ENCODE measurements around the gene PARD3B.
A peak's percentile ranks its signal among the peaks of the same experiment; 100 is the strongest.

Gene PARD3B

DNA sequence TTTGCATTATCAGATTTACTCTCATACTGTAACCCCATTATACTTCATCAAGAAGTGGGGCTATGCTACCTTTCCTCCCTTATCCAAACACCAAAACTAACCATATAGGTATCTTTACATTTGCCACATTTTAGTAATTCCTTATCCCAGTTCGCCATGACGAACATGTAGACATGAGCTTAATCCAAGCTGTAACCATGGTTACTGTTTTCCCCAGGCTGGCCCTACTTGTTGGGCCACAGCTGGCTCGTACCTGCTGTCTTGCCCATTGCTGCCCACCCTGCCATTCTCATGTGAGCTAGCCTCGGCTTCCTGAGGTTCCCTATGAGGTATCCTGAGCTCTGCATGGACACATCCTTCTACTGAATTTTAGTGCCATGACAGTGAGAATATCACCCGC is 117.7 kb downstream of the PARD3B start:
- DNase-seq: no peak

DNA sequence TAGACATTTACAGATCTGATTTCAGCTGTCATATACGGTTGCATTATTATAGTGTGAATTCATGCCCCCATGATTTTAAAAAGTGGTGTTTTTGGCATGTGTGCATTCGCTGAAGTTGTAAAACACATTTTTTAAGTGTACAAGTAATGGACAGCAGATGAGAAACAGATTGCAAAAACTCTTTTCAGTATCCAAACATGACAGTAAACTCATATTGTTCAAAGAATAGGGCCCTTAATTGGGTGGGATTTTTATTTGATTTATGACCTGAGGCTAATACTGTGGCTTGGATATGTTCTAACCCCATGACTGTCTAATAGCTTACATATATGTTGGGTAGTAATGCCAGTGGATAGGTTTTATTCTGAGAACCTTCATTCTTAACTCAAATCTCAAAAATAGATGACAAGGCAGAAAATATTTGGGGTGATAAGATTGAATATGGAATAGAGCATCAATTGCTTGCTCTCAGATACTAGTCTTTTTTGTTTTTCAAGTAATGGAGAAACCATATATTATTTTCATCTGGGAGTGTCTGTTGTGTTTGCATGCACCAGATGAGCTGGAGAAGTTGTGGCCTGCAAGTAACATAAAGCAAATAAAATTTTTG is 118.6 kb downstream of the PARD3B start:
- DNase-seq: no peak

DNA sequence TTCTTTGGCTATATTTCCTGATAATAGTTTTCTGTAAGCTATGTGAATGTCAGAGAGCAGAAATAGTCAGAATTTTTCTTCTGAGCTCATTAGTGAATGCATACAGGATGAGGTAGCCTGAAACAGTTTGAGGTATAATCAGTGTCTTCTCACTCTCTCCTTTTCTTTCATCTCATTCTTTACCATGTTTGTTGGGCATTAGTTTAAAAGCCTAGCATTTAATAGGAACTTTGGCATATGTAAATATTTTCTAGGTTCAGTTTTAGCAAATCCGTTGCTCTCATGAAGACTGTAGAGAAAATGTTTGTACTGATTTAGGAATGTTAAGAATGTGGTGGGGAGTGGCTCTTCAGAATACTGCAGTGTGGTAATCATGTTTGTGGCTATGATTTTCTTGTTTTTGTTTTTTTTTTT is 119.4 kb downstream of the PARD3B start:
- DNase-seq: no peak

DNA sequence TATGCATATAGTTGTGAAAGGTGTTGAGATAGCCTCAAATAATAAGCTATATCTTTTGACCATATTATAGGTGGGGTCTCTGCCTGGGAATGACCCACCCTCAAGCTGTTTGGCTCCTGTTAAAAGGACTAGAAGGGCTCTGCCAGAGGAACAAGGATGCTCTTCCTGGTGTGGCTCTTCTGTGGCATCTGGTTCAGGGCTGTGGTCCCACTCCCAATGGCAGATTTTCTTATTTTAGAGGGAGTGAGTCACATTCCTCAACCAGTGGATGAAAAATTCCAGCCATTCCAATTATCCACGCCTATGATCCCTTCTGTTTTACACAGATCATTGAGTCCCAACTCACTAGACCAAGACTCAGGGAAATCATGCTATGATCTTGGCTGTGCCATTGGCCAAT is 119.9 kb downstream of the PARD3B start:
- no peak for DNase-seq

DNA sequence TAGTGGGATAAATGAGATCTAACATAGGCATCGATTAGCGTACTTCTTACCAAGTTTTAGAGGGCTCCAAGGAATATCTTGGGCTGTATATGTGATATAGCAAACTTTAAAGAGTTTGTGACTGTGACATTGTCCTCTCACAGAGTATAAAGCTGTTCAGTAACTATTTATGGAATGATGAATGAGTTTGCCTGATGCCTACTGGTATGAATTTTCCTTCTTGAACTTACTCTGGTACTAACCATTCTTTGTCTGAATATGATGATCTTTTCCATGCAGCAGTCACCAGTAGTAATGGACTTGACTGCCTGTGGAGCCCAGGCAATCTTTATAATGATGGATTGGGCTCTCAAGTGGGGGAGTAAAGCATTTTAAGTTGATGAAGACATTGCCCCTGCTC is 120.5 kb downstream of the PARD3B start:
- no peak for DNase-seq

DNA sequence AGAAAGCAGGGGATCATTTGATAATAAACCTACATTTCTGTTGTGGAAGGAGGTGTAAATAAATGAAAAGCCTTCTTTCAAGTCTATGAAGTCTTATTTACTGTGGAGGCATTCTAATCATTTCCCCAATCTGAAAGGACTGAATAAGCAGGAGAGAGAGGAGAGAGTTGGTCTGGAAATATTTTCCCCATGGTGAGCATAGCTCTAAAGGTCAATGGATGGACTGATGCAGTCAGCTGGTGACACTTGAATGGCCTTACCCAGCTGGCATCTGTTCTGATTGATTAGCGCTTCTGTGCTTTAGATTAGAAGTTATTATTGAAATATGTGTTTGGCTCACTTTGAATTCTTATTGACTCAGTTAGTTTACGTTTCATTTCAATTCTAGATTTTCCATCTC is 122.7 kb downstream of the PARD3B start:
- no peak for DNase-seq

DNA sequence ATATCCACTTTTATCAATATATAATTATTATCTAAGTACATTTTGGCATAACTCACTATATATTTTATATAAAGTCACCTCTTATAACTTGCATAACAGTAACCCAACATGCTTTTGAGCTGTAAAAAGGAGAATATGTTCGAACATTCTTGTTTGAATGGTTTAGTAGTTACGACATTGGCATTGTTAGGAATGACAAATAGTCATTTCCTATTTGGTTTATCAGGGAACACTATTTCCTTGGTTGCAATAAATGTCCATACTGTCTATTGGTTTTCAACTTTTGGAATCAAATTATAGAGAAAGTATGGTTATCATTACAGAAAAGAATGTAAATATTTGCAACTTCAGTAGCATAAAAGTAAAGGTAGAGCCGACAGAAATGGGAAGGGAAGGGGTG is 124.1 kb downstream of the PARD3B start:
- no peak for DNase-seq

DNA sequence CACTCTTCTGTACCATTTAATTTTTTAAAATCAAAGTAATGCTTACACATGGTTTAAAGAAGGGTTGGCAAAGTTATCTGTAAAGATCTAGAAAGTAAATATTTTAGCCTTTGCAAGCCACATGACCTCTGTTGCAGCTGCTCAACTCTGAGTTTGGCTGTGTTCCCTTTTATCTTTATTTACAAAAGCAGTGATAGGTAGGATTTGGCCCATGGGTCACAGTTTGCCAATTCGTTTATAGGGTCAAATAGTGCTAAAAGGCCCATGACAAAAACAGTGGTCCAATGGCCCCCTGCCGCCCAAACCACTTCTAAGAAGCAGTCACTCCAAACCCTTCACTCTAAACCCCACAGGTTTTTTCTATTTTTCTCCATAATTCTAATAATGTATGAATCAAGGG is 124.8 kb downstream of the PARD3B start:
- DNase-seq: no peak

DNA sequence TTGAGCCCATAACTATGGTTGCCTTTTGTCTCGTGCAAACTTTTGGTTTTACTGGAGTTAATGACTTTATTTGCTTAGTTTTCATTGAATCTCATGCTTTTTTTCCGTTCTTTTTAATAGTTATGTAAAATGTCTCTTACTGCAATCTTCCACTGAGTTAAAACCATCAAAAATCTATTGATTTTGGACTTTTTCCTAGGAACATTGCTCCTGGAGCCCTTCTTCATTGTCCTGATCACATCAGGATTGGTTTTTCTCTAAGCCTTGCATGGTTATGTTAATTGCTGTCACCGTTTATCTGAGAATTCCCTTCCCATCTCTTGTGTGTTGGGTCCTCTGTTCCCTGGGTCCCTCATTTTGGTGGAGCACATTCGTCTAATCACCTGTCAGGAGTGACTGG is 125.5 kb downstream of the PARD3B start:
- no peak for DNase-seq

DNA sequence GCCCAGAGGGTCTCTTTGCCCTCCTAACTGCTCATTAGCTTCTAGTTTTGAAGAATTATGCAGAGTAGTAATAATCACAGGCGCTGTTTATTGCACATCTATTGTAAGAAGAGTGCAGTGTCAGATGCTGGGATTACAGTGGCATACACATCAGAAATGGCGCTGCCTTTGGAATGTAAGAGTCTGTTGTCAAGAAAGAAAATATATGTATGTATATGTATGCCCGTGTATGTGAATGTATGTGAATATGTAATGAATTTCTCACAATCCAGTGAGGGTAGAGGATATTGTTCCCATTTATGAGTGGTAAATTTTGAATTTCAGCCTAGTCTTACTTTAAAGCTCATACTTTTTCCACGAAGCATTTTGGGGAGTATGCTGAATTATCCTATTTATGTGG is 127.5 kb downstream of the PARD3B start:
- DNase-seq: no peak

DNA sequence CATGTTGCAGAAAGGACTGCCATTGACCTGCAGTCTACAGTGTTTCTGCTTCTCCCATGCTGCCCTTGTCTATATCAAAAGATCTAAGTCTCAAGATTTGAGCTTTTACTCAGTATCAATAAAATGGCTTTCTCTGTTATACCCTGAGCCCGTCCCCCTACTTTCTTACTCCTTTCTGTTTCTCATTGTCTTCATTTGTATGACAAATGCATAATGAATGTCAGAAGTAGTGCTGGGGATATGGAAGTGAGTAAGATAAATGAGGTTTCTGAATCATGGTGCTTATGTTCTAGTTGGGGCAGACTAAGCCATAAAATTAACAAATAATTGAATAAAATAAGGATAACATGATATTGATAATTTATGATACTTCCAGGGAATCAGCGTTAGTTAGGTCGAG is 128.6 kb downstream of the PARD3B start:
- no peak for DNase-seq

DNA sequence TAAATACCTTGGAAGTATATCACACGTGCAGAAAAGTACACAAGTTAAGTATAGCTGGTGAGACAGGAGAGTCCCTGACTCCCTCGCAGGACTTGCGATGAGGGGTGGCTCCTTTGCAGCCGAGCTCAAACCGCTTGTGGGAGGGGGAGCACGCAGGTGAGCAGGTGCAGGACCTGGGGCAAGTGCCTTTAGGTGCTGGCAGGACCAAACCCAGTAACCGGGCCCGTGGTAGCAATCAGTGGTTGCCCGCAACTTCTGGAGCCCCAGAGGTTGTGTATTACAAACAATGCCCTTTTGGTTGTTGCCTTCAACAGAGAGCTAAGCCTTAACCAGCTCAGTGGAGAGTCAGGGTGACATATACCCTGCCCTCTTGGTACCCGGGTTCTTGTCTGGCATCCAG is 132.8 kb downstream of the PARD3B start:
- no peak for DNase-seq

DNA sequence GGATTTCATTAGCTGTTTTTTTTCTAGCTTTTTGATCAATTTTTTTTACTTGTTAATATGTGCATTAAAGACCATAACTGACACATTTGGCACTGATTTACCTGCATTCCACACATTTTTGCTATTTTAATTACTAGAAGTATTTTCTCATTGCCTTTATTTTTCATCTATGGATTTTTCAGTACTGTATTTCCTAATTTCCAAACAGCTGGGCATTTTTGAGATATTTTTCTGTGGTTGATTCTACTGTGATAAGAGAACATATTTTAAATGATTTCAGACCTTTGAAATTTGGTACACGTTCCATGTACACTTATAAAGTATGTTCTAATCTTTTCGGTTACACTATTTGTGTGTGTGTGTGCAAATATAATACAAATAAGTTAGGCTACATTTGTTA is 135.3 kb downstream of the PARD3B start:
- DNase-seq: no peak

DNA sequence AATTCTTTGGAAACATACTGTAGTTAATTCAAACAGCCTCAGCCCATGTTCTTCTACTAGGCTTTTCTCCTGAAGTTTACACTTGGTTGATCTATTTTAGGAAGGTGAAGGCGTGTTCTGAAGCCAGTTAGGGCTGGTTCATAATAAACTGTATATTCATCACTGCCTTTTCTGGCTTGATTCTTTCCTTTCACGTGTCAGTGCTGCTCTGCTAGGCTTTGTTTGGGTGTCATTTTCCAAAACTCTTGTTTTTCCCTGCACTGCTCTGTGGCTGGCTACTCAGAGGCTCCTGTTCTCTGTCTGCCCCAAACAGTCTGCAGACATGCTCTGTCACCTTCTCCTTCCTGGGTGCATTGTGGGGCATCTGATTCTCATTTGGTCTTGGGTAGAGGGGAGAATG is 136.1 kb downstream of the PARD3B start:
- no peak for DNase-seq

DNA sequence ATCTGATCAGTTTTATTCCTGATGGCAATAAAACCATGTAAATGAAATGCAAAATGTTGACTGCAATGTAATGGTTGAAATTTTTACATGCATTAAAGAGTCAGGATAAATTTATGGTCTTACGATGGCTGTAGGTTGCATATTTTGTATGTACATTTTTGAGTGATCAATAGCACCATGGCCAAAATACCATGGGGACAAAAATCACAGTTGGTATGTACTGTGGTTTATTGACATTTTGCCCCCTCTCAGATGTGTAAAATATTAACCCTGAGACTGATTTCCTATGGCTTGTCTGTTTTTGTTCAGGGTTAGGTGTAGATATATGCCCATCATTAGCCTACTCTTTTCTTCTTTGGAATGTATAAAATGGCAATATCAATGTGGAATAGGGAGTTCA is 138.1 kb downstream of the PARD3B start:
- no peak for DNase-seq

DNA sequence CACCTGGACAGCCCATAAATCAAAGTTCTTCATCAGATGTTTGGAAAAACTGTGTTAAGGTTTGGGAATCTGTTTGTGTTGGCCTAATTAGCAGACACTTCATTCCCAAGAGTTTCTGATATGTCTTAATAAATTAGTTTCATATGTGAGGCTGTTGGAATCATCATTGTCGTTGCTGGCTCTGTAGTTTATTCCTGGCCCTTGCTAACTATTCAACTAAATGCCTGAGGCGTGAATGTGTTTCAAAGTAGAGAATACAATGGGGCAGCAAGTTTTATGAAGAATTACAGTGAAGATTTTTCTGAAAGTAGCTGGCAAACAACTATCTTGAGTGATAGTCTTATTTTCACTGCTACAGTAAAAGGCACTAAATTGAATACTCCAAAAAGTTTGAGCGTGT is 141.1 kb downstream of the PARD3B start:
- no peak for DNase-seq

DNA sequence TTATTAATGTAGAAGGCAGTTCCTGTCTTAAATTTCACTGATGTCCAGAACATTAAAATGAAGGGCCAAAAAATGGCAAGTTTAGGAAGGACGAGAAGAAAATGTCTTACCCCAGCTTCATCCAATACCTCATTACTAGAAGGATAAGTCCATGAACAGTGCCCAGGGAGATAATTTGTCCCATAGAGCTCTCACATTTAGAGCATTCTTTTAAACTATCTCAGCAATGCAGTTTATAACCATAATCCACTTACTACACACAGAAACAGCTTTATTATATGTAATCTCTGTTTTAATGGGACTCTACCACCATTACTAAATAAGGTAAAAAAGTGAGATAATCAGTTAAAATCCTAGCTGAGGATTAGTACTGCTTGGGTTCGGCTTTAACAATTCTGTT is 142.5 kb downstream of the PARD3B start:
- DNase-seq: no peak

DNA sequence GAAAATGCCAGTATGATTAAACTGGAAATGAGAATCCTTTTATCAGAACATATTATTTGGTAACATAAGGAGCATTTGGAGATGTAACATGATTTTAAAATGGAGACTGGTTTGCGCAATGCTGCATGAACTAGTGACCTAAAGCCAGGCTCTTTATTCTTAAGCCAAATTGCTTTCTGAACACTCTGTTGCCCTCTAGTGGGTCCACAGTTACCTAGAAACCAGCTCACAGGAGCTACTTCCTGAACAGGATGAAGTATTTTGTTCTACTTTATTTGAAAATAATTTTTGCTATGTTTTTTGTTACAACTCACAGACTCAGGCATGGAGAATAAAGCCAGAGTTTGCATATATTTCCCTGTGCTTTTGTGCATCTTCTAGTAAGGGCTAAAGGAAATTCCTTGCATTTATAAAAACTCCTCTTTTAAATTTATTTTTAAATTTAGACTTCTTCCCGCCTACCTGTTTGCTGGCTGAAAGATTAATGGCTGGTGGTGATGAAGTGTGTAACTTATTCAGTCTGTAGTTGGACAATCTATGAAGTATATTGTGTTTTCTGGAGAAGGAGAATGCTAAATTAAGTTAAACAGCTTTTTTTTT is 146.7 kb downstream of the PARD3B start:
- peak; percentile 74 for DNase-seq

DNA sequence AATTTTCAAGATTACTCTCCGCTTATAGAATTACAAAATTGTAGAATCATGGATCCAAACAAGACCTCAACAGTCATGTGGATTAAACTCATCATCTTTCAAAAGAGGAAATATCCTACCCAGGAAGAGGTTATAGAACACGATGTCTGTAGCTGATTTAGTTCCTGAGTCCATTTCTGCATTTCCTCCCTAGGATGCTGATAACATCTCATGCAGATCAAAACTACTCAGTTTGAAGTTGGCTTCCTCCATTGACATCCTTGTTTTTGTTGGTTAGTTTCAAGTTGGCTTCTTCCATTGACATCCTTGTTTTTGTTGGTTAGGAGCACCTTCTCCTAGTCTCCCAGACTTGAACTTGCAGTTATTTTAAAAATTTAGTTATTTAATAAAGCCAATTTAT is 147.5 kb downstream of the PARD3B start:
- no peak for DNase-seq

DNA sequence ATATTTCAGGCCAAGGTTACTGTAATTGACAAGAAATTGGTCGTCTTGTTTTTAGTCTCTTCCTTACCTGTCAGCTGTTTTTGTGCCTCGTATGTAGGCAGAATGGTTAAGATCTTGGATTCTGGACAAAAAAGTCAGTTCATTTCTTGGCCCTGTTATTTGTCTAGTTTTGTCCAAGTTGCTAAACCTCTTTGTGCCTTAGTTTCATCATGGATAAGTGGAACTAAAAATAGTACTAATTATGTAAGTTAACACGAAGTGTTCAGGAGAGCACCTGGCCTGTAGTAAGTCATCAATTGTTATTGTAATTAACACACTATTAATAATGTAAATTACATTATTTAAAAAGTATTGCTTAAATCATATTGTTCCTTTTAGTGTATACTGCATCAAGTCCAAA is 148.0 kb downstream of the PARD3B start:
- no peak for DNase-seq

DNA sequence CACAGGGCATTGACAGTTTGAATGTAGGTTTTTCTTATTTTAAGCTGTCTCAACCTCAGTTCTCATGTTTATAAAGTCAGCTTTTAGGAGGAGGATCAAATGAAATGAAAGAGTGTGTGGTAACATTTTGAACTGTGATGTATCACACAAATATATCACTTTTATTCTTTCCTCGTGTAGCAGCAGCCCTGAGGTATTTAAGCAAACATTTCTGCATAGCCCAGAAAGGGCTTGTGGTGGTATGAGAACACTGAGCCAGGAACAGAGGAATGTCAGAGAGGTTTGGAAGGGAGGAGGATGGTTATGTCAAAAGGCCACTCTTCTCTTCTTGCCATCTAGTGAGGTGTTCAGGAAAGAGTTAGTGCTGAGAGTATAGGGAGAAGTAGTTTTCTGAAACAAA is 150.2 kb downstream of the PARD3B start:
- DNase-seq: no peak

DNA sequence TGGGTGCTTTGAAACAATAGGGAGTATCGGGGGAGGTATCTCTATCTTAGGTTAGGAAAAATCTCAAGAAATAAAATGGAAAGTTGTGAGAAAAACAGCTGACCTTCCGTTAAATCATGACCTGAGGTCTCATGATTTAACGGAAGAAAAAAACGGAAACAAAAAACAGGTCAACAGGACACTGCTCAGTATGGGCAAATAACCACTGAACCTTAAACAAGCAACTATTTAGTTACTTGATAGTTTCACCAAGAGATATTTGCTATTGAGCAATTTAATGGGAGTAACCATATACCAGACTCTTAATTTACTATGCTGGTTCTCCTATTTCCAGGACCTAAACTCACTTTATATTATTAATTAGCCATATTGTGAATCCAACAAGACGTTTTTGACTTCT is 150.8 kb downstream of the PARD3B start:
- DNase-seq: no peak

DNA sequence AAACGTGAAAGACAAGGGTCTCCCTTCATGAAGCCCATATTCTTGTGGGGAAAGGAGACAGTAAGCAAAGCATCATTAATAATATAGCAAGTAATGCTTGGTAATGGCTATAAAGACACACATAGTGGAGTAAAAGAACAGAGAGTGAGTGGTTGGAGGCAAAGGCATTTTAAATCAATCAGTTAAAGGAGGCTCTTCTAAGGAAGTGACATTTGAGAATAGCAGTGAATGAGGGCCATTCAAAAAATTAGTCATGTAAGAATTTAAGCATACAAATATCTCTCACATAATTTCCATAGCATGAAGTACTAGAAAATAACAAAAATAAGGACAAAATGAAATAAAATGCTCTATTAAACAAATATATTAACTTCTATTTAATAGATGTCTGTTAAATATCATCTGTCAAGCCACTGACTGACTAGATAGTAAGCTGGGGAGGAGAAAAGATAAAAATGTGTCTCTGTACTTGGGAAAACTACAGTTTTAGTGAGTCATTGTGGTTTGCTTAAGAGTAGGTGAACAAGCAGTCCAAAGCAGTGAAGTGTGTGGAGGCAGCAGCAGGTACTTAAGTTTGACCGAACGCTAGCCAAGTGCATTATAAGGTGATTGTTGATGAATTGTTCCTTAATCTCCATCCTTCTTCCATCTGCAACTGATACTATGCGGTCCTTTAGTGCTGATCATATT is 160.1 kb downstream of the PARD3B start:
- DNase-seq: no peak

DNA sequence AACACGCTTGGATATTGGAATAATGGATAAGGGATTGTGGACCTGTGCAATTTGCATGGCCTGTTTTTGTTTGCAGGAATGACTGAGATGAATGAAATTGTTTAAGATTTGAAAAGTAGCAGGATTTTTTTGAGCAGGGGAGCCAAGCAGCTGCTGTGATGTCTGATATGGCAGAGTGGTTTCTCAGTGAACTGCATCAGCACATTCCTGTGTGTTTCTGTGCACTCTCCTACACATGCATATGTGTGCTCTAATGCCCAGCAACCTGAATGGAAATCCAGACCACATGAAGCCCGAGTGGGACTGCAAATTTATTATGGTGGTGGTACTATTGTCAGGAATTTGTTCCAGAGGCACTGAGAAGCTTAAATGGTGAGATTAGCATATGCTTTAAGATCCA is 161.7 kb downstream of the PARD3B start:
- no peak for DNase-seq

DNA sequence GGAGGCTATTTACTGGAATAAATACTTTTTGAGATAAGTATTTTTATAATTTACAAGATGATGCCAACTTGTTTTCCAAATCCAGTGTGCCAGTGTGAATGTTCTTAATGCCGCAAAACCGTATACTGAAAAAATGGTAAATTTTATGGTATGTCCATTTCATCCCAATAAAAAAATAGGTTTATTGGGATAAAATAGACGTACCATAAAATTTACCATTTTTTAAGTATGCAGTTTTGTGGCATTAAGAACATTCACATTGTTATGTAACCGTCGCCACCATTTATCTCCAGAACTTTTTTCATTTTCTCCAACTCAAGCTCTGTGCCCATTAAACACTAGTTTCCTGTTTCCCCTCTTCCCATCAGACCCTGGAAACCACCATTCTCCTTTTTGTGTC is 167.9 kb downstream of the PARD3B start:
- DNase-seq: no peak

All from DMS153 (cell line).